ENCODE results near the gene TMEM30B. TPM values are rescaled to one million over a fixed set of nuclear protein-coding genes. Genes with fewer than 3 reads are reported as not detected.
A peak's percentile ranks its signal among the peaks of the same experiment; 100 is the strongest.
"Not testable (repeated sequence)": the region's sequence is repeated elsewhere in the genome, so short reads cannot be mapped to it uniquely, and the experiment has no call there.

Gene TMEM30B
- total RNA-seq, 1 donor from 2014 or later, result 0.07 TPM

- Mint-ChIP-seq H3K9me3 (peaks cover 5% of the 10 kb centered on the region), H3K4me1 (peaks cover 3% of the 10 kb centered on the region), H3K36me3 (ENCODE audit: low read depth) (no peaks in the 10 kb centered on the region), H3K4me3 (peak within 1 kb of the TSS; percentile 72), H3K27ac (ENCODE audit: unreplicated experiment) (no peak within 1 kb of the TSS), H3K27me3 (ENCODE audit: low read depth) (peaks cover 43% of the 10 kb centered on the region)
- no peak for TF ChIP-seq CTCF (conservative IDR thresholded peaks at IDR 0.05)
- peak; percentile 28 for DNase-seq (ENCODE audit: low read depth, low spot score)
These were observed 40.4 kb upstream of the TMEM30B start, which contains the start of gene PRKCH for GRCh38 chr14:61321385-61322010. Gene PRKCH, plus strand, starts transcription at chr14:61321579. Its CDS starts 523 bp downstream, at chr14:61322102.

- peak overlapping the region; percentile 58 for H3K4me3 Mint-ChIP-seq
- H3K4me1 Mint-ChIP-seq, result peaks cover 3% of the 10 kb centered on the region
- H3K9me3 Mint-ChIP-seq, result peaks cover 3% of the 10 kb centered on the region
- H3K27me3 Mint-ChIP-seq (ENCODE audit: low read depth), result peaks cover 40% of the 10 kb centered on the region
- DNase-seq (ENCODE audit: low read depth, low spot score), result no peak
- no peak for TF ChIP-seq CTCF (conservative IDR thresholded peaks at IDR 0.05)
- no peaks in the 10 kb centered on the region for H3K36me3 Mint-ChIP-seq (ENCODE audit: low read depth)
- no peak overlapping the region for H3K27ac Mint-ChIP-seq (ENCODE audit: unreplicated experiment)
These were observed 39.8 kb upstream of the TMEM30B start for GRCh38 chr14:61320806-61321384.

- H3K4me3 Mint-ChIP-seq; H3K36me3 Mint-ChIP-seq (ENCODE audit: low read depth); H3K9me3 Mint-ChIP-seq; H3K4me1 Mint-ChIP-seq; DNase-seq (ENCODE audit: low read depth, low spot score); H3K27ac Mint-ChIP-seq (ENCODE audit: unreplicated experiment): not testable (repeated sequence)
- H3K27me3 Mint-ChIP-seq (ENCODE audit: low read depth), result peaks cover 36% of the 10 kb centered on the region
These were observed 39.0 kb upstream of the TMEM30B start for GRCh38 chr14:61320170-61320569.

- Mint-ChIP-seq H3K36me3 (ENCODE audit: low read depth) (no peaks in the 10 kb centered on the region), H3K27me3 (ENCODE audit: low read depth) (peaks cover 36% of the 10 kb centered on the region), H3K4me1 (peaks cover 3% of the 10 kb centered on the region), H3K9me3 (no peaks in the 10 kb centered on the region), H3K27ac (ENCODE audit: unreplicated experiment) (no peak overlapping the region), H3K4me3 (no peak overlapping the region)
- TF ChIP-seq CTCF (conservative IDR thresholded peaks at IDR 0.05), result no peak
- no peak for DNase-seq (ENCODE audit: low read depth, low spot score)
These were observed 38.6 kb upstream of the TMEM30B start for GRCh38 chr14:61319706-61320105.

GRCh38 chr14:61319086-61319485, 37.9 kb upstream of the TMEM30B start:
- H3K27ac Mint-ChIP-seq (ENCODE audit: unreplicated experiment), result no peak overlapping the region
- H3K4me1 Mint-ChIP-seq, result peaks cover 3% of the 10 kb centered on the region

More at GRCh38 chr14:61319086-61319485, 37.9 kb upstream of the TMEM30B start:
- H3K27me3 Mint-ChIP-seq (ENCODE audit: low read depth), result peaks cover 37% of the 10 kb centered on the region
- no peaks in the 10 kb centered on the region for H3K36me3 Mint-ChIP-seq (ENCODE audit: low read depth)
- H3K9me3 Mint-ChIP-seq, result no peaks in the 10 kb centered on the region
- TF ChIP-seq CTCF (conservative IDR thresholded peaks at IDR 0.05), result no peak
- DNase-seq (ENCODE audit: low read depth, low spot score), result no peak
- no peak overlapping the region for H3K4me3 Mint-ChIP-seq

All from neural crest cell (in vitro differentiated cells).